Muscle layer of duodenum (tissue), 2 donors: ENCODE results near the gene C17orf113.

Source experiments
- H3K27ac ChIP-seq: one replicate; pipeline ENCODE4 v1.7.0; 2013; ENCODE audit warnings: mild to moderate bottlenecking, low read length
- H3K27me3 ChIP-seq: one replicate; pipeline ENCODE4 v1.7.0; 2013; ENCODE audit warnings: low read depth, mild to moderate bottlenecking, control low read depth, low read length
- H3K36me3 ChIP-seq, 2 donors: one replicate each; pipeline ENCODE4 v1.7.0; 2013; ENCODE audit warnings: low read length in 2 of 2, control low read depth in 1 of 2, mild to moderate bottlenecking in 1 of 2; ENCODE audit not compliant: insufficient read depth in 2 of 2, control insufficient read depth in 1 of 2
- H3K4me1 ChIP-seq, 2 donors: one replicate each; pipeline ENCODE4 v1.7.0; 2013; ENCODE audit warnings: low read length in 2 of 2, mild to moderate bottlenecking in 2 of 2, control low read depth in 1 of 2, moderate library complexity in 1 of 2; ENCODE audit not compliant: insufficient read depth in 2 of 2, control insufficient read depth in 1 of 2
- H3K4me3 ChIP-seq, 2 donors: one replicate each; pipeline ENCODE4 v1.7.0; 2013; ENCODE audit warnings: low read length in 2 of 2, low read depth in 1 of 2, mild to moderate bottlenecking in 1 of 2
- H3K9me3 ChIP-seq, 2 donors: one replicate each; pipeline ENCODE4 v1.7.0; 2013; ENCODE audit warnings: low read length in 2 of 2, control low read depth in 1 of 2, mild to moderate bottlenecking in 1 of 2; ENCODE audit not compliant: control insufficient read depth in 1 of 2
- donor health status: healthy.

C17orf113 gene

GRCh38 chr17:42038221-42038973, 12.0 kb downstream of the C17orf113 start:
- Histone ChIP-seq H3K36me3 (no peaks in the 10 kb centered on the region), H3K27ac (no peak overlapping the region), H3K4me3 (no peak overlapping the region), H3K9me3 (no peaks in the 10 kb centered on the region), H3K27me3 (no peaks in the 10 kb centered on the region), H3K4me1 (peaks cover 0 to 6% of the 10 kb centered on the region in 2 donors)

GRCh38 chr17:42034059-42034458, 16.3 kb downstream of the C17orf113 start:
- no peaks in the 10 kb centered on the region for H3K9me3 ChIP-seq
- H3K4me3 ChIP-seq = no peak overlapping the region
- no peak overlapping the region for H3K27ac ChIP-seq
- H3K27me3 ChIP-seq = no peaks in the 10 kb centered on the region
- no peaks in the 10 kb centered on the region for H3K4me1 ChIP-seq
- no peaks in the 10 kb centered on the region for H3K36me3 ChIP-seq

GRCh38 chr17:42031584-42031983, 18.8 kb downstream of the C17orf113 start:
- Histone ChIP-seq H3K4me1 (no peaks in the 10 kb centered on the region), H3K4me3 (no peak overlapping the region), H3K9me3 (no peaks in the 10 kb centered on the region), H3K27me3 (no peaks in the 10 kb centered on the region), H3K27ac (no peak overlapping the region), H3K36me3 (no peaks in the 10 kb centered on the region)

GRCh38 chr17:42028791-42029127, 21.6 kb downstream of the C17orf113 start:
- Histone ChIP-seq H3K9me3 (no peaks in the 10 kb centered on the region), H3K36me3 (peaks cover 4 to 7% of the 10 kb centered on the region in 2 donors), H3K27me3 (no peaks in the 10 kb centered on the region), H3K4me1 (peaks cover 0 to 16% of the 10 kb centered on the region in 2 donors), H3K4me3 (no peak overlapping the region), H3K27ac (no peak overlapping the region)

GRCh38 chr17:42027961-42028790, 22.2 kb downstream of the C17orf113 start:
- Histone ChIP-seq H3K27me3 (no peaks in the 10 kb centered on the region), H3K27ac (no peak overlapping the region), H3K4me3 (no peak overlapping the region), H3K9me3 (no peaks in the 10 kb centered on the region), H3K36me3 (peaks cover 9 to 13% of the 10 kb centered on the region in 2 donors), H3K4me1 (peaks cover 0 to 16% of the 10 kb centered on the region in 2 donors)

- Histone ChIP-seq H3K27ac (no peak overlapping the region), H3K27me3 (no peaks in the 10 kb centered on the region), H3K36me3 (peaks cover 15 to 20% of the 10 kb centered on the region in 2 donors), H3K9me3 (no peaks in the 10 kb centered on the region), H3K4me3 (no peak overlapping the region), H3K4me1 (peaks cover 0 to 16% of the 10 kb centered on the region in 2 donors)
Measured at GRCh38 chr17:42027590-42027889, 22.9 kb downstream of the C17orf113 start.

GRCh38 chr17:42026857-42027589, 23.4 kb downstream of the C17orf113 start:
- Histone ChIP-seq H3K4me1 (peaks cover 0 to 16% of the 10 kb centered on the region in 2 donors), H3K27ac (no peak overlapping the region), H3K9me3 (no peaks in the 10 kb centered on the region), H3K36me3 (peaks cover 19 to 24% of the 10 kb centered on the region in 2 donors), H3K4me3 (no peak overlapping the region), H3K27me3 (no peaks in the 10 kb centered on the region)

- H3K4me3 ChIP-seq = no peak overlapping the region
- no peak overlapping the region for H3K27ac ChIP-seq
- no peaks in the 10 kb centered on the region for H3K27me3 ChIP-seq
- H3K36me3 ChIP-seq = peaks cover 19 to 24% of the 10 kb centered on the region in 2 donors
- peaks cover 6 to 21% of the 10 kb centered on the region in 2 donors for H3K4me1 ChIP-seq
- H3K9me3 ChIP-seq = no peaks in the 10 kb centered on the region
Measured at GRCh38 chr17:42025936-42026335, 24.5 kb downstream of the C17orf113 start.

- Histone ChIP-seq H3K9me3 (no peaks in the 10 kb centered on the region), H3K27ac (no peak overlapping the region), H3K4me1 (peaks cover 7 to 28% of the 10 kb centered on the region in 2 donors), H3K27me3 (no peaks in the 10 kb centered on the region), H3K36me3 (peaks cover 19 to 24% of the 10 kb centered on the region in 2 donors), H3K4me3 (no peak overlapping the region)
Measured at GRCh38 chr17:42025191-42025579, 25.2 kb downstream of the C17orf113 start.

GRCh38 chr17:42023524-42024349, 26.7 kb downstream of the C17orf113 start:
- H3K36me3 ChIP-seq = peaks cover 19 to 24% of the 10 kb centered on the region in 2 donors
- no peaks in the 10 kb centered on the region for H3K27me3 ChIP-seq
- peak overlapping the region; percentile 14 for H3K27ac ChIP-seq
- H3K4me3 ChIP-seq = no peak overlapping the region
- peaks cover 7 to 28% of the 10 kb centered on the region in 2 donors for H3K4me1 ChIP-seq
- no peaks in the 10 kb centered on the region for H3K9me3 ChIP-seq
